ENCODE data around the gene EVI2A. TPM values are rescaled to one million over a fixed set of nuclear protein-coding genes. Genes with fewer than 3 reads are reported as not detected.
"Not testable (repeated sequence)": the region's sequence is repeated elsewhere in the genome, so short reads cannot be mapped to it uniquely, and the experiment has no call there.

The EVI2A gene
- polyA plus RNA-seq, 3 donors: 121 to 138 (median 125) TPM

DNA sequence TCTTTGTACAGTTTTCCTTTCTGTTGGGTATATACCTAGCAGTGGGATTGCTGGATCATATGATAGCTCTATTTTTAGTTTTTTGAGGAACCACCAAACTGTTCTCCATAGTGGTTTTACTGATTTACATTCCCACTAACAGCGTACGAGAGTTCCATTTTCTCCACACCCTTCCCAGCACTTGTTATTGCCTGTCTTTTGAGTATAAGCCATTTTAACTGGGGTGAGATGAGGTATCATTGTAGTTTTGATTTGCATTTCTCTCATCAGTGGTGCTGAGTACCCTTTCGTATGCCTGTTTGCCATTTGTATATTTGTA, 6.7 kb downstream of the EVI2A start:
- H3K4me1 Mint-ChIP-seq: peaks cover 41% of the 10 kb centered on the region
- Histone ChIP-seq H3K9me3 (replicated peaks in 1 of 2; ENCODE audit: control insufficient read depth in 1 of 2, insufficient read depth in 1 of 2, low read length in 2 of 2) (no peaks in the 10 kb centered on the region), H3K27me3 (ENCODE audit: control insufficient read depth in 2 of 2, insufficient read depth in 2 of 2, low read length in 2 of 2) (no peaks in the 10 kb centered on the region), H3K27ac (ENCODE audit: low read depth in 1 of 2, low read length in 2 of 2) (peak overlapping the region in 1 of 2 donors; percentile 86), H3K4me2 (replicated peaks; ENCODE audit: extremely low read depth, low read length, poor library complexity, severe bottlenecking) (peak overlapping the region; percentile 98), H3K4me1 (ENCODE audit: control insufficient read depth in 1 of 2, insufficient read depth in 2 of 2, low read length in 2 of 2) (peaks cover 36 to 58% of the 10 kb centered on the region in 2 donors), H3K36me3 (replicated peaks in 1 of 2; ENCODE audit: control insufficient read depth in 1 of 2, insufficient read depth in 2 of 2, low read length in 2 of 2) (peaks cover 0 to 5% of the 10 kb centered on the region in 2 donors), H2AFZ (ENCODE audit: insufficient read depth, low read depth, low read length, poor library complexity, severe bottlenecking) (no peak overlapping the region), H3K9ac (ENCODE audit: insufficient read depth, low read length, poor library complexity, severe bottlenecking) (peak overlapping the region; percentile 88), H4K20me1 (ENCODE audit: insufficient read depth, low read length) (peaks cover 7% of the 10 kb centered on the region), H3K4me3 (replicated peaks in 1 of 3; ENCODE audit: low read depth in 2 of 3, low read length in 3 of 3) (peak overlapping the region; percentile 90 to 100 (median 96)), H3K79me2 (ENCODE audit: insufficient read depth, low read length) (peaks cover 92% of the 10 kb centered on the region)
- H3K4me3 Mint-ChIP-seq: peak overlapping the region; percentile 64 to 78
- H3K27ac Mint-ChIP-seq: peak overlapping the region; percentile 92 to 98 (median 97)
- DNase-seq: peak in 2 of 3 donors; percentile 18 to 48
- no peaks in the 10 kb centered on the region for H3K9me3 Mint-ChIP-seq
- peaks cover 28 to 30% of the 10 kb centered on the region in 2 donors for H3K36me3 Mint-ChIP-seq
- intact Hi-C loops (cut with micrococcal nuclease): loop anchor here in 1 of 2 donors (5.0 to 10.0 kb wide), 2 partner anchors 178 to 360 kb away; no protein-coding TSS in a partner anchor
- no peak for TF ChIP-seq CTCF (IDR thresholded peaks at IDR 0.05)
- no peaks in the 10 kb centered on the region for H3K27me3 Mint-ChIP-seq (ENCODE audit: low read depth in 3 of 3)
- no CpG with 5 or more reads among the region's 3 CpGs for WGBS (ENCODE audit: insufficient coverage)

DNA sequence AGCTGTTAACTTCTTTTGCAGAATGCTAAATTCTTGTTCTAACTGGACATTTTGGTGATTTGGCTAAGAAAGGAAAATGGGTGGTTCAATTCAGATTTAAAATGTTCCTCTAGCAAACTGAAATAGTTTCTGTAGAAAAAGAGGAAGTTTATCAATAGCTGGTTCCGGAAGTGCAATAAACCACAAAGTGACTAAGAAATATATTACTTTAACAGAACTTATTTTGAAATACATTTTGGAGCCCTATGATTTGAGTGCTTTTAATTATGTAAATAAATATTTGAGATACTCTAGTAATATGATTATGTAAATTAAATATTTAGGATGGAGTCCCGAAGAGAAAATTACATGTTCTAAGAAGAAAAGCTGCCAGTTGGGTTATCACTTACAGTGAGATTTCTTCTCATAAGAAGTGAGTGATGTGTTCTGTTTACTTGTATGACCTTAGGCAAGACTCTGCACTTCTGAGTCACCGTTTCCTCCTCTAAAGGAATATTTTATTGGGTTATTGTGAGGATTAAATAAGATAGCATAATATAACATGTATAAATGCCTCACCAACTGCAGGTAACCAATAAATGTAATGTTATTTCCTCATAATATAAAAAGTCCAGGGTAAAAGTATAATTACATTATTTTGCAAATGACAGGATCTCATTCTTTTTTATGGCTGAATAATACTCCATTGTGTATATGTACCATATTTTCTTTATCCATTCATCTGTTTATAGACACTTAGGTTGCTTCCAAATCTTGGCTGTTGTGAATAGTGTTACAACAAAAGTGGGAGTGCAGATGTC, 7.2 kb downstream of the EVI2A start, which contains the start of gene EVI2B:
Gene EVI2B, minus strand, starts transcription at position 73 of the 800 bp plus-strand sequence. CDS start 8,445 bp downstream, outside the sequence.
- peaks cover 41% of the 10 kb centered on the region for H3K4me1 Mint-ChIP-seq
- Histone ChIP-seq H3K4me3 (replicated peaks in 1 of 3; ENCODE audit: low read depth in 2 of 3, low read length in 3 of 3) (peak within 1 kb of the TSS; percentile 90 to 100 (median 96)), H2AFZ (ENCODE audit: insufficient read depth, low read depth, low read length, poor library complexity, severe bottlenecking) (no peak within 1 kb of the TSS), H3K27ac (ENCODE audit: low read depth in 1 of 2, low read length in 2 of 2) (peak within 1 kb of the TSS; percentile 86 to 93), H3K4me2 (replicated peaks; ENCODE audit: extremely low read depth, low read length, poor library complexity, severe bottlenecking) (peak within 1 kb of the TSS; percentile 98), H4K20me1 (ENCODE audit: insufficient read depth, low read length) (peaks cover 8% of the 10 kb centered on the region), H3K9me3 (replicated peaks in 1 of 2; ENCODE audit: control insufficient read depth in 1 of 2, insufficient read depth in 1 of 2, low read length in 2 of 2) (no peaks in the 10 kb centered on the region), H3K79me2 (ENCODE audit: insufficient read depth, low read length) (peaks cover 92% of the 10 kb centered on the region), H3K27me3 (ENCODE audit: control insufficient read depth in 2 of 2, insufficient read depth in 2 of 2, low read length in 2 of 2) (no peaks in the 10 kb centered on the region), H3K4me1 (ENCODE audit: control insufficient read depth in 1 of 2, insufficient read depth in 2 of 2, low read length in 2 of 2) (peaks cover 36 to 56% of the 10 kb centered on the region in 2 donors), H3K36me3 (replicated peaks in 1 of 2; ENCODE audit: control insufficient read depth in 1 of 2, insufficient read depth in 2 of 2, low read length in 2 of 2) (peaks cover 0 to 5% of the 10 kb centered on the region in 2 donors), H3K9ac (ENCODE audit: insufficient read depth, low read length, poor library complexity, severe bottlenecking) (peak within 1 kb of the TSS; percentile 88)
- H3K36me3 Mint-ChIP-seq: peaks cover 28 to 30% of the 10 kb centered on the region in 2 donors
- intact Hi-C loops (cut with micrococcal nuclease): loop anchor here in 1 of 2 donors (5.0 to 10.0 kb wide), 2 partner anchors 178 to 359 kb away; no protein-coding TSS in a partner anchor
- peak within 1 kb of the TSS; percentile 92 to 98 (median 97) for H3K27ac Mint-ChIP-seq
- no peak for TF ChIP-seq CTCF (IDR thresholded peaks at IDR 0.05)
- no peaks in the 10 kb centered on the region for H3K9me3 Mint-ChIP-seq
- peak; percentile 81 to 95 (median 92) for DNase-seq
- no peaks in the 10 kb centered on the region for H3K27me3 Mint-ChIP-seq (ENCODE audit: low read depth in 3 of 3)
- WGBS (ENCODE audit: insufficient coverage): no CpG with 5 or more reads among the region's 3 CpGs
- H3K4me3 Mint-ChIP-seq: peak within 1 kb of the TSS; percentile 93 to 98

DNA sequence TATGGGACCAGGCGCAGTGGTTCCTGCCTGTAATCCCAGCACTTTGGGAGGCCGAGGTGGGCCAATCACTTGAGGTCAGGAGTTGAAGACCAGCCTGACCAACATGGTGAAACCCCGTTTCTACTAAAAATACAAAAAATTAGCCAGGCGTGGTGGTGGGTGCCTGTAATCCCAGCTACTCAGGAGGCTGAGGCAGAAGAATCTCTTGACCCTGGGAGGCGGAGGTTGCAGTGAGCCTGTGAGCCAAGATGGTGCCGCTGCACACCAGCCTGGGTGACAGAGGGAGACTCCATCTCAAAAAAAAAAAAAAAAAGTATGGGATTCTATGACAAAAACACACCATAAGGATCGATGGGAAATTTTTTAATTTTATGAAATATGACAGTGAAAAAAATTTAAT, 9.2 kb downstream of the EVI2A start:
- H3K9me3 ChIP-seq (replicated peaks in 1 of 2; ENCODE audit: control insufficient read depth in 1 of 2, insufficient read depth in 1 of 2, low read length in 2 of 2); H3K9me3 Mint-ChIP-seq; H3K27me3 Mint-ChIP-seq (ENCODE audit: low read depth in 3 of 3); H3K36me3 ChIP-seq (replicated peaks in 1 of 2; ENCODE audit: control insufficient read depth in 1 of 2, insufficient read depth in 2 of 2, low read length in 2 of 2); H2AFZ ChIP-seq (ENCODE audit: insufficient read depth, low read depth, low read length, poor library complexity, severe bottlenecking); H3K27me3 ChIP-seq (ENCODE audit: control insufficient read depth in 2 of 2, insufficient read depth in 2 of 2, low read length in 2 of 2): not testable (repeated sequence)
- Mint-ChIP-seq H3K4me1 (peaks cover 46% of the 10 kb centered on the region), H3K36me3 (peaks cover 24 to 25% of the 10 kb centered on the region in 2 donors), H3K27ac (peak overlapping the region; percentile 84 to 98 (median 93)), H3K4me3 (peak overlapping the region; percentile 95 to 98)
- WGBS (ENCODE audit: insufficient coverage): 0% methylated on average over 1 of the region's 7 CpGs
- H3K9ac ChIP-seq (ENCODE audit: insufficient read depth, low read length, poor library complexity, severe bottlenecking): peak overlapping the region; percentile 88
- peaks cover 41 to 59% of the 10 kb centered on the region in 2 donors for H3K4me1 ChIP-seq (ENCODE audit: control insufficient read depth in 1 of 2, insufficient read depth in 2 of 2, low read length in 2 of 2)
- peak overlapping the region; percentile 90 to 100 (median 96) for H3K4me3 ChIP-seq (replicated peaks in 1 of 3; ENCODE audit: low read depth in 2 of 3, low read length in 3 of 3)
- peak in 2 of 3 donors; percentile 11 to 30 for DNase-seq
- peak overlapping the region; percentile 75 to 86 for H3K27ac ChIP-seq (ENCODE audit: low read depth in 1 of 2, low read length in 2 of 2)
- intact Hi-C loops (cut with micrococcal nuclease): loop anchor here in 1 of 2 donors (5.0 to 10.0 kb wide), 2 partner anchors 180 to 357 kb away; no protein-coding TSS in a partner anchor
- H3K79me2 ChIP-seq (ENCODE audit: insufficient read depth, low read length): peaks cover 92% of the 10 kb centered on the region
- peaks cover 28% of the 10 kb centered on the region for H4K20me1 ChIP-seq (ENCODE audit: insufficient read depth, low read length)
- H3K4me2 ChIP-seq (replicated peaks; ENCODE audit: extremely low read depth, low read length, poor library complexity, severe bottlenecking): peak overlapping the region; percentile 98

Data from CD14-positive monocyte (primary cell).